Measurements from ENCODE around the gene IPP.
A peak's percentile ranks its signal among the peaks of the same experiment; 100 is the strongest.
"Not testable (repeated sequence)": the region's sequence is repeated elsewhere in the genome, so short reads cannot be mapped to it uniquely, and the experiment has no call there.

IPP gene

DNA sequence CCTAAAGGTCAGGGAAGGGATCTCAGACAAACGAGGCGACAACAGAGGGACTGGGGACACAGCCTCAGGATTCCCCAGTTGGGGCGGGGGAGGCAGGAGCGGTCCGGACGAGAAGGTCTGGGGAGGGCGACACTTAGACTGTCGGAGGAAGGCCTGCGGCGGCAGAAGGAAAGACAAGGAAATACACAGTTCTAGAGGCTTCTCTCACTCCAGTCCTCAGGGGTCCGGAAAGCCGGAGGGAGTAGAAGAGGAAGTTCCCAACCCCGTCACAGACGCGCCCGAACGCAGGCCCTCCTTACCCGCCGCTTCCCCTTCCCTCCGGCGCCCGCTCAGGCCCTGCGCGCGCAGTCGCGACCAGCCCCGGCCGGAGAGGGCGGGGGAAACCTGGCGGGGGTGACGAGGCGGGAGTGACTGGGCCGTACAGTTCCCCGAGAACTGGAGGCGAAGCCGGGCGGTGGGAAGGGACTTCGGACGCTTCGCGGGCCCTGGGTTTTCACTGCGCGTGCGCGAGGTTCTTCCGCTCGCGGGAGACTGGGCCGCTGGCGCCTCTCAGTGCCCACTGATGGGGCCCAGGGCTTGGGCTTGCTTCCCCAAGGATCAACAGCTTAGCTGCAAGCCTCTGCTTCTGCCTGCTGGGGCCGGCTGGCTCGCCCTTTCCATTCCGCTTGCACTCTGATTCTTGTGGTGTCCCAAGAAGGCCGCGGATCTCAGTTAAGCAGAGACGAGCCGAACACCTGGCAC lies at the start of gene IPP:
IPP (minus strand) TSS at position 356 of the 741 bp plus-strand sequence. CDS start 4,242 bp downstream, outside the sequence.
- peak; percentile 92 to 93 for DNase-seq (ENCODE audit: low read depth in 2 of 2)

DNA sequence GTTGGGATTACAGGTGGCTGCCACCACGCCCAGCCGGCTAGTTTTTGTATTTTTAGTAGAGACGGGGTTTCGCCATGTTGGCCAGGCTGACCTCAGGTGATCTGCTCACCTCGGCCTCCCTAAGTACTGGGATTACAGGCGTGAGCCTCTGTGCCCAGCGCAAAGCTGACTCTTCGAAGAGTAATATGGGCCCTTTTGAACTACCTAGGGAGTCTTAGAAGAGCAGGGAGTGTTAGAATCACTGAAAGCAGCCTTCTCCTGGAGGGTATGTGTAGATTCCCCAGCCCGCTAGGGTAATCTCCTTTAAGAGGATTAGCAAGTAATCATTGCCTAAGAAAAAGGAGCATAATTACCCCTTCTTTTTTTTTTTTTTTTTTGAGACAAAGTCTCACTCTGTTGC lies 46.5 kb upstream of the IPP start:
- no peak for DNase-seq (ENCODE audit: low read depth in 2 of 2)

DNA sequence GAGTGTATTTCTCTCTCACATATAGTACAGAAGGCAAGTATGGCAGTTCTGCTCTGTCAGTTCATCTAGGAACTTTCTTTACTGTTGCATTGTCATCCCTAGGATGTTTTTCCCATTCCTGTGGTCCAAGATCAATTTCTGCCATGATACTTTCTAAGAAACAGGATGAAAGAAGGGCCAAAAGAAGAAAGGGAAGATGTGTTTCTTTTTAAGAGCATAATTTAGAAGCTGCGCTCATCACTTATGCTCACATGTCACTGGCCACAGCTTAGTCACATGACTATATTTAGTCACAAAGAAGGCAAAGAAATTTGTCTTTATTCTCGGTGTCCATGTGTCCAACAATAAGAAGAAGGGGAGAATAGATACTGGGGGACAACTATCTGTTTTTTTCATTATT lies 45.9 kb upstream of the IPP start:
- DNase-seq (ENCODE audit: low read depth in 2 of 2), result no peak

DNA sequence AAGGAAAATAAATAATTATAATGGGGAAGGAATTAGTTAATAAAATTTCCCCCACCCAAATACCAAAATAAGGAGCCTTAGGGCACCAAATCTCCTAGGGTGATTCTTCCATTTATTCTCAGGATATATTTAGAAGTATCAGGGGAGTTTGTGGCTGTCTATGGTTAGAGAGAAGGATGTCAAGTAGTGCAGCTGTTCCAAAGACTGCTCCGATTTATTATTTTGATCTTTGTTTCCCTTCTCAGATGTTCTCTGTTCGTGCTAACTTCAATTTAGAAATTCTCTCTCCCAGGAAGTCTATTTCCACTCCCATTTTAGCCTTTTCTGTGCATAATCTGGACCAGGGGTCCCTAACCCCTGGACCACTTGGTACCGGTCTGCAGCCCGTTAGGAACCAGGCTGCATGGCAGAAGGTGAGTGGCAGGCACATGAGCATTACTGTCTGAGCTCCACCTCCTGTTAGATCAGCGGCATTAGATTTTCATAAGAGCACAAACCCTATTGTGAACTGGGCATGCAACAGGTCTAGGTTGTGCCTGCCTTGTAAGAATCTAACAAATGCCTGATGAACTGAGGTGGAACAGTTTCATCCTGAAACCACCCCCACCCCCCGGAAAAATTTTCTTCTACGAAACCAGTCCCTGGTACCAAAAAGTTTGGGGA lies 43.6 kb upstream of the IPP start:
- no peak for DNase-seq (ENCODE audit: low read depth in 2 of 2)

DNA sequence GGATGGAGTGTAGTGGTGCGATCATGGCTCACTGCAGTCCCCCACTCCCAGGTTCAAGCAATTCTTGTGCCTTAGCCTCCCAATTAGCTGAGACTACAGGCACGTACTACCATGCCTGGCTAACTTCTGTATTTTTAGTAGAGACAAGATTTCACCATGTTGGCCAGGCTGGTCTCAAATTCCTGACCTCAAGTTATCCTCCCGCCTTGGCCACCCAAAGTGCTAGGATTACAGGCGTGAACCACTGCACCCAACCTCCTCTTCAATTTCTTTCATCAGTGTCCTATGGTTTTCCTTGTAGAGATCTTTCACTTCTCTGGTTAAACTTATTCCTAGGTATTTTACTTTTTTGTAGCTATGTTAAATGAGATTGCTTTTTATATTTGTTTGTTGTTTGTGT lies 42.3 kb upstream of the IPP start:
- DNase-seq (ENCODE audit: low read depth in 2 of 2), result no peak

DNA sequence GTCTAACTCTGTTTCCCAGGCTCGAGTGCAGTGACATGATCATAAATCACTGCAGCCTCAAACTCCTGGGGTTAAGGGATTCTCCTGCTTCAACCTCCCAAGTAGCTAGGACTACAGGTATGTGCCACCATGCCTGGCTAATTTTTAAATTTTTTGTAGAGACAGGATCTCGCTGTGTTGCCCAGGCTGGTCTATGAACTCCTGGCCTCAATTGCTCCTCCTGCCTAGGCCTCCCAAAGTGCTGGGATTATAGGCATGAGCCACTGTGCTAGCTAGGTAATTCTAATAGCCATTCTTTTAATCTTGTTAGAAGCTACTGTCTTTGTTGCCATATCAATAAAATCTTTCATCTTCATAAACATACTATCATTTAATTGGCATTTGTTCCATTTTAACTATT lies 39.1 kb upstream of the IPP start:
- no peak for DNase-seq (ENCODE audit: low read depth in 2 of 2)

DNA sequence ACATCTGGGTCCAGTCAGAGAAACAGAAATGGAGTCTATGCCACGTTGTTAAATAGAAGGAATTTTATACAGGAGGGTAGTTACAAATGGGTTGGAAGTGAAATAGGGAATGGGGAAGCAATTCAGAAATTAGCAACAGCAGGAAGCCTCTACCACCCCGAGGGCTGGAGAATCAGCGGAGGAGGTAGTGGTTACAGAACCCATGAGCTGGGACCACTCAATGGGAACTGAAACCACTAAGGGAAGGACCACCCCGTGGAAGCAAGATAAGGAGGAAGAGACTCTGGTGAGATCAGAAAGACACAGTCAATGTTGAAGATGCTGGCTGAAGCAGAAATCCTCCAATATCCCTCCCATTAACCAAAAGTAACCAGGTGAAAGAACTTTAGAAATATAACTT lies 37.5 kb upstream of the IPP start:
- no peak for DNase-seq (ENCODE audit: low read depth in 2 of 2)

DNA sequence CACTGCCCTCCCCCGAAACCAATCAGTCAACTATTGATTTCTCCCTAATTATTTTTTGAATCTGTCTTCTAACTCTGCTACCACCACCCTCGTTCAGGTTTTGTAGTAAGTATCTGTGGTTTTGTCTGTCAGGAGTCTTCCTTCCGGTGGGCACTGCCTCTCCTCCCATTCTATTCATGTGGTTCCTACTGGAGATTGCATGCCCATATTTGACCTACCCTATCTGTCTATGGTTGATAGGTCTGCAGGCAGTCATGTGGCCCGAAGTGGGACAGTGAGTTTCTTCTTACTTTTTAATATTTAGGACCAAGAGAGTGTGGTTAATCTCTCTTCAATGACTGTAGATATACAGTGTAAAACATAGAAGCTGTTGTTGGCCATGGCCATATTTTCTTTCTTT lies 35.1 kb upstream of the IPP start:
- no peak for DNase-seq (ENCODE audit: low read depth in 2 of 2)

DNA sequence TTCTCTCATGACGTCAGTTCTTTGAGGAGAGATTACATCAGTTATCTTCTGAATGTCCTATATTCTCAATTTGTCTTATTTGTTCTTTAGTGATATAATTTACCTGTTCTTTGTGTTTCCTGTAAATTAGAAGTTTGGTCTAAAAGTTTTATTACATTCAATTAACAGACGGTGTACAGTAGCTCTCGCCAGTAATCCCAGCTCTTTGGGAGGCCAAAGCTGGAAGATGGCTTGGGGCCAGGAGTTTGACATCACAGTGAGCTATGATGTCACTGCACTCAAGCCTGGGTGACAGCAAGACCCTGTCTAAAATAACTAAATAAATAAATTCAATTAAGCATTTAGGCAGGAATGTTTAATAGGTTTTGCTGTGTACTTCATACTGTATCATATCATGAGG lies 25.3 kb upstream of the IPP start:
- no peak for DNase-seq (ENCODE audit: low read depth in 2 of 2)

DNA sequence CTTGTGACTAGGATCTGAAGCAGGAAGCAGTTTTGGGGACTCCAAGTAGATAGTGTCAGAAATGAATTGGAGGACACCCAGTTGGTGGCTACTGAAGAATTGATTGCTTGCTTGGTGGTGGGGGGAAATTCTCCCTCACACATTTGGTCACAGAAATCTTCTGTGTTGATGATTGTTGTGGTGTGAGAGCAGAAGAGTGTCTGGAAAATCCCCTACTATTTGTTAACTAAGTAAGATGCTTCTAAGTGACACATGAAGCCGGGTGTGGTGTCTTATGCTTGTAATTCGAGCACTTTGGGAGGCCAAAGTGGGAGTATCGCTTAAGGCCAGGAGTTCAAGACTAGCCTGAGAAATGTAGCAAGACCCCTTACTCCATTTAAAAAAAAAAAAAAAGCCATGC lies 22.5 kb upstream of the IPP start:
- DNase-seq (ENCODE audit: low read depth in 2 of 2), result no peak

DNA sequence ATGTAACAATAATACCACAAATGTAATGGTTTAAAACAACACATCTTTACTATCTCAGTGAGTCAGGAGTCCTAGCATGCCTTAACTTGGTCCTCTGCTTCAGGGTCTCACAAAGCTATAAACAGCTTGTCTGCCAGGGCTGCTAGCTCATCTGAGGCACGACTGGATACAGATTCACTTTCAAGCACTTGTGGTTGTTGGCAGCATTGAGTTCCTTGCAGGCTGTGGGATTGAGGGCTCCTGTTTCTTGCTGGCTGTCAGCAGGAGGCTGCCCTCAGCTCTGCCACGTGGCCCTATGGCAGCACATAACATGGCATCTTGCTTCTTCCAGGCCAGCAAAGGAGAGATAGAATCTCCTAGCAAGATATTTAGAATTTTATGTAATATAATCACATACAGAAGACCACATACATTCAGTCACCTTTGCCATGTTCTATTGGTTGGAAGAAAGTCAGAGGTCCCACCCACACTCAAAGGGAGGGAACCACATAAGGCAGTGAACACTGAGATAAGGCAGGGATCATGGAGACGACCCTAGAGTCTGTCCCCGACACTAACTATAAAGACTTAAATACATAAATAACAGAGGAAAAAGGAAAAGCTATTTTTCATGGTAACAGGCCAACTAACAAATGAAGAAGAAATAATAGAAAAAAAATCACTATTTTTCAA lies 18.9 kb upstream of the IPP start:
- no peak for DNase-seq (ENCODE audit: low read depth in 2 of 2)

DNA sequence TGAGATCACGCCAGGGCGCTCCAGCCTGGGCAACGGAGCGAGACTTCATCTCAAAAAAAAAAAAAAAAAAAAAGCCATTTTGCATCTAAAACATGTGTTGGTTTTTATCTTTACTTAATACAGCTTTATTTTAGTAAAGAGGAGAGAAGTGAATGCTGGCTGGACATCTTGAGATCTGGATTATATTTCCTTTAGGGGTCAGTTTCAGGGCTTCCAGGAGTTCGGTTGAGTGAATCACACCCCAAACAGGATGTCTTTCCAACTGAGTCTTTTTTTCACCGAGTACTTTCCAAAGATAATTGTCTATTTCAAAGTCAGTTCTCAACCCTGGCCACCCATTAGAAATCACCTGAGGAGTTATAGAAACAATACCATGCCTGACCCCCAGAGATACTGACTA lies 16.6 kb upstream of the IPP start:
- peak in 1 of 2 experiments; percentile 8 for DNase-seq (ENCODE audit: low read depth in 2 of 2)

DNA sequence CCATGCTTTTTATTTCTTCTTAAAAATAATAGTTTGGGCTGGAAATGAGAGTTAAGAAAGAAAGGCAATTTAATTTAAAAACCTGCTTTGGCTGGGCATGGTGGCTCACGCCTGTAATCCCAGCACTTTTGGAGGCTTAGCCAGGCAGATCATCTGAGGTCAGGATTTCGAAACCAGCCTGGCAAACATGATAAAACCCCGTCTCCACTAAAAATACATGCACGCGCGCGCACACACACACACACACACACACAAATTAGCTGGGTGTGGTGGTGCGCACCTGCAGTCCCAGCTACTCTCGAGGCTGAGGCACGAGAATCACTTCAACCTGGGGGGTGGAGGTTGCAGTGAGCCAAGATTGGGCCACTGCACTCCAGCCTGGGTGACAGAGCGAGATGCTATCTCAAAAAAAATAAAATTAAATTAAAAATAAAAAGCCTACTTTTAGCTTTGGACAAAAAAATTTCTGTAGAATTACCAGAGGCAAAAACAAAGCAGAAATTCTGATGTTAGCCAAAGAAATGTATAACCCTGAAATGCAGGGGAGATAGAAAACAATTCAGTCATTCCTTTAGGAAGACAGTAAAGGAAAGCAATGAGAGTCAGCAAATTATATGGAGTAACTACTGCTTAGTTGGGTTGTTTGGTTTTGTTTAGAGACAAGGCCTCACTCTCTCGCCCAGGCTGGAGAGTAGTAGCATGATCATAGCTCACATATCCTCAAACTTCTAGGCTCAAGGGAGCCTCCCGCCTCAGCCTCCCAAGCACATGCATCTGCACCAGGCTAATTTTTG lies 15.7 kb upstream of the IPP start:
- no peak for DNase-seq (ENCODE audit: low read depth in 2 of 2)

DNA sequence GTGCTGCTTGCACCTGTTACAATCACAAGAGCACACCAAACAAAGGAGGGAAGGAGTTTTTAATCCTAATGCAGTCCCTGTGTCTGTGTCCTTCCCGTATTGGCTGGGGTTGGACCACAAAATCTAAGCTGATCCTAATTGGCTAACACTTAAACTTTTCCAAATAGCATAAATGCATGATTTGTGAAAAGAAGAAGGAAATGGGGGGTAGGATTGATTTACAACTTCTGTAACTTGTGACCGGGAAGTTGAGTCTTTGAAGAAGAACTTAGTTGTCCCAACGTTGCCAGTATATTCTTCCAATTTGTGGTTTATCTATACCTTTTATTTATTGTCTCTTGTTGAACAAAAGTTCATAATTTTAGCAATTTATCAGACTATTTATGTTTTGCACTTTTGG lies 11.8 kb upstream of the IPP start:
- DNase-seq (ENCODE audit: low read depth in 2 of 2), result no peak

DNA sequence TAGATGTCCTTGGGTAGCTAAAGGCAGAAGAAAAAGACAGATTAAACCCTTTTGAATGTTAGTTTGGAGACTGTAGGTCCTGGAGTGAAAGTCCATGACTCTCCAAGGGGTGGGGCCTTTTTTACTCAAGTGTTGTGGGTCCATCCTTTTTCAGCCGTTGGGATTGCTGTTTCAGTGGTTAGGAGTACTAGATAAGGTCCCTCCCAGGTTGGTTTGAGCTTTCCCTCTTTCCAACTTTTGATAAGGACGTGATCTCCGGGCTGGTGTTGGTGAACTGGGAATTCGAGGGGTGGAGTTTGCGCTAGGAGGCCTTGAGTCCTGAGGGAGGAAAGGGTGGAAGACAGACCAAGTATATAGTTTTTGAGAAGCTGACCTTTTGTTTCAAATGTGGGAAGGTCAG lies 5.2 kb upstream of the IPP start:
- no peak for DNase-seq (ENCODE audit: low read depth in 2 of 2)

DNA sequence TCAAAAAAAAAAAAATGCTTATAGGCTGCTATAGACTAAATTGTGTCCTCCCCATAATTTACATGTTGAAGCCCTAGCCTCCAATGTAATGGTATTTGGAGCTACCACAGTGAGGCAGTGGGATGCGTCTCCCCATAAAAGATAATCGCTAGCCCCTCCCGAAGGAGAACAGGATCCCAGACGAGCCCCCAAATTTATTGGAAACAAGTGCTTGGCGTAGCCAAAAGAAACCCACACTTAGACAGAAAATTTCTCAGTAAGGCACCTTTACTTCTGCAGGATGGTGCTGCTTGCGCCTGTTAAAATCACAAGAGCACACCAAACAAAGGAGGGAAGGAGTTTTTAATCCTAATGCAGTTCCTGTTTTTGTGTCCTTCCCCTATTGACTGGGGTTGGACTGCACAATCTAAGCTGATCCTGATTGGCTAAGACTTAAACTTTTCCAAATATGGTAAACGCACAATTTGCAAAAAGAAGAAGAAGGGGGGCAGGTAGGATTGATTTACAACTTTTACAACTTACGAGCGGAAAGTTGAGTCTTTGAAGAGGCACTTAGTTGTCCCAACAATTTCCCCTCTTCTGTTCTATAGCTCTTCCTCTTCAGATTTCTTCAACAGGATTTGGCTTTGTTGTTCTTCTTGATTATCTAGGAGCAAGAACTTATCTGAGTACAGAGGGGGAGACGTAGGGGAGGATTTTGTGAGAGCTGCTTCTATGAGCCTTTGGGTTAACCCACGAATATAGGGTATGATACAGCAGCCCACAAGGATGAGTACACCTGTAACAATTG lies 3.0 kb upstream of the IPP start:
- no peak for DNase-seq (ENCODE audit: low read depth in 2 of 2)

DNA sequence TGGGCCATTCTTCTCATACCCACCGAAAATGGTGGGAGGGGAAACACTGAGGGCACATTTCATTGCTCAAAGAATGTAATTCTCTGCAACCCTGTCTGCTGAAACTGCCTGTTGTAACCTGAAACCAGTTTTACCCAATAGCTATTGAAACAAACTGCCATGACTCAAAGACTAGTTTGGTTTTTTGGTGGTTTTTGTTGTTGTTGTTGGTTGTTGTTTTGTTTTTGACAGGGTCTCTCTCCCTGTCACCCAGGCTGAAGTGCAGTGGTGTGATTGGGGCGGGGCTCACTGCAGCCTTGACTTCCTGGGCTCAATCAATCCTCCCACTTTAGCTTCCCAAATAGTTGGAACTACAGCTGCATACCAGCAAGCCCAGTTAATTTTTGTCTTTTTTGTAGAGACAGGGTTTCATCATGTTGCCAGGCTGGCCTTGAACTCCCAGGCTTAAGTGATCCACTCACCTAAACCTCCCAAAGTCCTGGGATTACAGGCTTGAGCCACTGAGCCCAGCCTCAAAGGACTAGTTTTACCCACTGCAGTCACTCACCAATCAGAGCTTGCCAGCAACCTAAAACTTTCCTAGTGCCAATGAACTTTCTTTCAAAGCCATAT lies 2.1 kb upstream of the IPP start:
- no peak for DNase-seq (ENCODE audit: low read depth in 2 of 2)

DNA sequence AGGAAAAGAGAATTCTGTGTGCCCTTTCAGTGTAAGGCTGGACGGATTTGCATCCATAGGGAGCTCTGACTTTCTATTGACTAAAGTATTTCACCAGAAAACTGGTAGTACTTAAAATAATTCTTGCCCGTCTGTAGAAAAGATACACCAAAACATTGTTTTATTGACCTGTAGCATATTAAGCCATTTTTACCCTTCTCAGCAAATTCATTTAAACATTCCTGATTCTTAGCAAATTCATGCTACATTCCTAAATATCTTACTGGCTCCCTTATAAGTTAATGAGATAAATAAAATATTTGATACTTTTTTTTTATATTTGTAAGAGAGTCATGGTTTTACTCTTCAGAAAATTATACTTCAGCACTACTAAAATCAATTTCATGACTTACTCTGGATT lies 1.6 kb upstream of the IPP start:
- no peak for DNase-seq (ENCODE audit: low read depth in 2 of 2)

DNA sequence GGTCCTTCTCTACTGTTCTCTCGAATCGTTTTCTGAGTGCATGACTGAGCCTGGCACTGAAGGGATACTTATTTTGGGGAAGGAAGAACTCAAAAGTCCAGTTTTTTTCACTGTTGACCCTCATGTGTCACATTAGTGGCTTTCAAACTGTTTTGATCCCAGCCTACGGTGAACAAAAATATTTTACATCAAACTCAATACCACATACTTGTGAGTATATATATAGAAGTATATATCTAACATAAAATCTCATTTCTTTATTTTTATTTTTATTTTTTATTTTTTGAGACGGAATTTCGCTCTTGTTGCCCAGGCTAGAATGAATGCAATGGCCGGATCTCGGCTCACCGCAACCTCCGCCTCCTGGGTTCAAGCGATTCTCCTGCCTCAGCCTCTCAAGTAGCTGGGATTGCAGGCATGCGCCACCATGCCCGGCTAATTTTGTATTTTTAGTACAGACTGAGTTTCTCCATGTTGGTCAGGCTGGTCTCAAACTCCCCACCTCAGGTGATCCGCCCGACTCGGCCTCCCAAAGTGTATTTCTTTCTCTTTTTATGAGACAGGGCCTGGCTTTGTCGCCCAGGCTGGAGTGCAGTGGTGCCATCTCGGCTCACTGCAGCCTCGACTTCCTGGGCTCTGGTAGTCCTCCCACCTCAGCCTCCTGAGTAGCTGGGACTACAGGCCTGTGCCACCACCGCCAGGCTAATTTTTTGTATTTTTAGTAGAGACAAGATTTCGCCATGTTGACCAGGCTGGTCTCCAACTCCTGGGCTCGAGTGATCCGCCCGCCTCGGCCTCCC lies 786 bp upstream of the IPP start:
- not testable (repeated sequence) for DNase-seq (ENCODE audit: low read depth in 2 of 2)

DNA sequence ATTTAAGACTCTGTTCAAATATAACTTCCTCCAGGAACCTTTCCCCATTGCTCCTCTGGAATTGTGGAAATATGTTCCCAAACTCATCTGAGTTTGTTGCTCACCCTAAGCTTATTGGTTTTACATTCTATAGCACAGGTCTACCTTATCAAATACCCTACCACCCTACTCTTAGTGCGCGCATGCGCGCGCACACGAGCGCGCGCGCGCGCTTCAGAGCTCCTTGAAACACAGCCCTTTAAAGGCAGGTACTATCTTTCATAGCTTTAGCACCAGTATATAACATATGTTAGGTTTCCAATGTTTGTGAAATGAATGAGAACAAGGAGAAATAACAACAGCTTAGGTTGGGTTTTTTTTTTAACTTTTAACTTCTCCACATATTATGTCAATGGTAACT lies 3.5 kb downstream of the IPP start:
- no peak for DNase-seq (ENCODE audit: low read depth in 2 of 2)
